ENCODE data around the gene PILRA. TPM values are rescaled to one million over a fixed set of nuclear protein-coding genes. Genes with fewer than 3 reads are reported as not detected.

Gene PILRA
- total and polyA plus RNA-seq, 9 donors = 1.5 to 25.9 (median 4.8) TPM

GRCh38 chr7:100400041-100400440 lies 26.8 kb downstream of the PILRA start:
- Histone ChIP-seq H3K4me3 (no peak overlapping the region), H3K27ac (no peak overlapping the region), H3K27me3 (no peaks in the 10 kb centered on the region), H3K4me1 (ENCODE audit: insufficient read depth) (peaks cover 4% of the 10 kb centered on the region), H3K9me3 (no peaks in the 10 kb centered on the region), H3K36me3 (no peaks in the 10 kb centered on the region)
- DNase-seq = no peak
- TF ChIP-seq POLR2A (IDR thresholded peaks at IDR 0.05) (no peak), EP300 (IDR thresholded peaks at IDR 0.05) (no peak), CTCF (IDR thresholded peaks at IDR 0.05) (no peak)
- WGBS, 3 donors = 79 to 88% (median 88%) methylated on average over 3 of the region's 3 CpGs
- intact Hi-C loops (cut with DNase I) = loop anchor here in 1 of 4 donors (10.0 kb wide), 1 partner anchor 45 kb away; the partner anchor contains the start of gene PILRB

- H3K9me3 ChIP-seq = no peaks in the 10 kb centered on the region
- no peak overlapping the region for H3K27ac ChIP-seq
- peaks cover 4% of the 10 kb centered on the region for H3K4me1 ChIP-seq (ENCODE audit: insufficient read depth)
- DNase-seq = no peak
- no peaks in the 10 kb centered on the region for H3K36me3 ChIP-seq
- no peak overlapping the region for H3K4me3 ChIP-seq
- intact Hi-C loops (cut with DNase I) = loop anchor here in 1 of 4 donors (10.0 kb wide), 1 partner anchor 46 kb away; the partner anchor contains the start of gene PILRB
- WGBS, 3 donors = 83 to 88% (median 85%) methylated on average over 11 of the region's 11 CpGs
- H3K27me3 ChIP-seq = no peaks in the 10 kb centered on the region
- TF ChIP-seq POLR2A (IDR thresholded peaks at IDR 0.05) (no peak), CTCF (IDR thresholded peaks at IDR 0.05) (no peak), EP300 (IDR thresholded peaks at IDR 0.05) (no peak)
Measured at GRCh38 chr7:100400656-100401055, 27.4 kb downstream of the PILRA start.

- Histone ChIP-seq H3K9me3 (no peaks in the 10 kb centered on the region), H3K4me3 (no peak overlapping the region), H3K4me1 (ENCODE audit: insufficient read depth) (peaks cover 4% of the 10 kb centered on the region), H3K36me3 (no peaks in the 10 kb centered on the region), H3K27ac (no peak overlapping the region), H3K27me3 (no peaks in the 10 kb centered on the region)
- DNase-seq = no peak
- intact Hi-C loops (cut with DNase I) = loop anchor here in 1 of 4 donors (10.0 kb wide), 1 partner anchor 47 kb away; the partner anchor contains the start of gene PILRB
- 68 to 84% (median 68%) methylated on average over 5 of the region's 5 CpGs for WGBS, 3 donors
- TF ChIP-seq CTCF (IDR thresholded peaks at IDR 0.05) = no peak
- TF ChIP-seq EP300 (IDR thresholded peaks at IDR 0.05) = no peak
- TF ChIP-seq POLR2A (IDR thresholded peaks at IDR 0.05) = no peak
Measured at GRCh38 chr7:100401811-100402210, 28.5 kb downstream of the PILRA start.

DNA sequence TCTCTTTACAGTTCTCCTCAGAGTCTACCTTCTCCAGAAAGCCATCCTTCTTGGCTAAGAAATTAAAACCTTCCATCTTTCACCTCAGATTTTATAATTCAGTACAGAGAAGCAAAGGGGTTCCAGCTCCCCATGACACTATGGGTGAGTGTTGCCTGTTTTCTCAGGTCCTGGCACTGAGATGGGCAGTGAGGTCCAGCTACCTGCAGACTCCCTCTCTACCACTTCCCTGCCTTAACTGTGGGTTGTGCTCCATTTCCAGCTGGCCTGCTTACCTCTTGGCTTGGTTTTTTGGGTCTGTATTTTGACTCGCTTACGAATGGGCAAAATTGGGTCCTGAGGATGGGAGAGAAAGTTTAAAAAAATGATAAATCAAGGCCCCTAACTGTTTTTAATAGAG lies 29.0 kb downstream of the PILRA start:
- Histone ChIP-seq H3K4me1 (ENCODE audit: insufficient read depth) (peaks cover 1% of the 10 kb centered on the region), H3K9me3 (no peaks in the 10 kb centered on the region), H3K4me3 (no peak overlapping the region), H3K27me3 (no peaks in the 10 kb centered on the region), H3K27ac (no peak overlapping the region), H3K36me3 (no peaks in the 10 kb centered on the region)
- no peak for TF ChIP-seq POLR2A (IDR thresholded peaks at IDR 0.05)
- TF ChIP-seq EP300 (IDR thresholded peaks at IDR 0.05) = no peak
- TF ChIP-seq CTCF (IDR thresholded peaks at IDR 0.05) = no peak
- DNase-seq = no peak
- intact Hi-C loops (cut with DNase I) = loop anchor here in 1 of 4 donors (10.0 kb wide), 1 partner anchor 47 kb away; the partner anchor contains the start of gene PILRB
- 98 to 100% (median 98%) methylated on average over 2 of the region's 2 CpGs for WGBS, 3 donors
